22Rv1 (cell line): Measurements from ENCODE around the gene IL36RN.

ENCODE experiments used
- CTCF ChIP-seq: fragments of 450-650 bp; IDR thresholded peaks from 2 replicates; pipeline ENCODE4 v1.5.1; 2017; ENCODE audit warnings: mild to moderate bottlenecking
- ZFX ChIP-seq: fragments of 450-650 bp; IDR thresholded peaks from 2 replicates; pipeline ENCODE4 v1.6.1; 2017; ENCODE audit warnings: antibody characterized with exemption, borderline replicate concordance

- no peak for TF ChIP-seq CTCF
- no peak for TF ChIP-seq ZFX
Measured at GRCh38 chr2:113098532-113098931, 39.5 kb downstream of the IL36RN start.
